ENCODE results near the gene LMO3.

Gene LMO3

GRCh38 chr12:16622338-16622737 is 16.4 kb upstream of the LMO3 start:
- Histone ChIP-seq H3K9ac (no peak overlapping the region), H3K27ac (no peak overlapping the region), H4K20me1 (ENCODE audit: insufficient read depth) (no peaks in the 10 kb centered on the region), H3K4me2 (no peak overlapping the region), H2AFZ (ENCODE audit: low read depth) (no peak overlapping the region), H3K4me3 (IDR thresholded peaks at IDR 0.05; ENCODE audit: insufficient read depth, low read depth, low read length) (no peak overlapping the region), H3K79me2 (ENCODE audit: insufficient read depth, low read depth) (no peaks in the 10 kb centered on the region), H3K27me3 (ENCODE audit: insufficient read depth, low read depth) (no peaks in the 10 kb centered on the region), H3K4me1 (ENCODE audit: low read depth, poor library complexity, severe bottlenecking) (peaks cover 13% of the 10 kb centered on the region), H3K36me3 (ENCODE audit: insufficient read depth) (no peaks in the 10 kb centered on the region)
- TF ChIP-seq CTCF (conservative IDR thresholded peaks at IDR 0.05; ENCODE audit: low read depth, low read length): no peak

- no peaks in the 10 kb centered on the region for H3K27me3 ChIP-seq (ENCODE audit: insufficient read depth, low read depth)
These were observed 13.6 kb upstream of the LMO3 start for GRCh38 chr12:16619537-16619936.

GRCh38 chr12:16618256-16618655 is 12.3 kb upstream of the LMO3 start:
- Histone ChIP-seq H3K4me3 (IDR thresholded peaks at IDR 0.05; ENCODE audit: insufficient read depth, low read depth, low read length) (no peak overlapping the region), H3K36me3 (ENCODE audit: insufficient read depth) (no peaks in the 10 kb centered on the region), H3K27me3 (ENCODE audit: insufficient read depth, low read depth) (no peaks in the 10 kb centered on the region), H3K27ac (no peak overlapping the region), H4K20me1 (ENCODE audit: insufficient read depth) (no peaks in the 10 kb centered on the region), H2AFZ (ENCODE audit: low read depth) (no peak overlapping the region), H3K79me2 (ENCODE audit: insufficient read depth, low read depth) (no peaks in the 10 kb centered on the region), H3K4me1 (ENCODE audit: low read depth, poor library complexity, severe bottlenecking) (no peaks in the 10 kb centered on the region), H3K9ac (no peak overlapping the region), H3K4me2 (no peak overlapping the region)
- TF ChIP-seq CTCF (conservative IDR thresholded peaks at IDR 0.05; ENCODE audit: low read depth, low read length): no peak

More at GRCh38 chr12:16619537-16619936, 13.6 kb upstream of the LMO3 start:
- Histone ChIP-seq H3K27ac (no peak overlapping the region), H3K4me2 (no peak overlapping the region), H2AFZ (ENCODE audit: low read depth) (no peak overlapping the region), H3K4me1 (ENCODE audit: low read depth, poor library complexity, severe bottlenecking) (no peaks in the 10 kb centered on the region), H3K9ac (no peak overlapping the region), H3K4me3 (IDR thresholded peaks at IDR 0.05; ENCODE audit: insufficient read depth, low read depth, low read length) (no peak overlapping the region), H3K79me2 (ENCODE audit: insufficient read depth, low read depth) (no peaks in the 10 kb centered on the region), H3K36me3 (ENCODE audit: insufficient read depth) (no peaks in the 10 kb centered on the region), H4K20me1 (ENCODE audit: insufficient read depth) (no peaks in the 10 kb centered on the region)
- no peak for TF ChIP-seq CTCF (conservative IDR thresholded peaks at IDR 0.05; ENCODE audit: low read depth, low read length)

GRCh38 chr12:16613199-16613598 is 7.2 kb upstream of the LMO3 start:
- peaks cover 14% of the 10 kb centered on the region for H3K4me1 ChIP-seq (ENCODE audit: low read depth, poor library complexity, severe bottlenecking)
- H4K20me1 ChIP-seq (ENCODE audit: insufficient read depth): no peaks in the 10 kb centered on the region
- no peak overlapping the region for H3K4me2 ChIP-seq
- no peaks in the 10 kb centered on the region for H3K79me2 ChIP-seq (ENCODE audit: insufficient read depth, low read depth)
- H3K36me3 ChIP-seq (ENCODE audit: insufficient read depth): no peaks in the 10 kb centered on the region
- no peak for TF ChIP-seq CTCF (conservative IDR thresholded peaks at IDR 0.05; ENCODE audit: low read depth, low read length)
- H3K27me3 ChIP-seq (ENCODE audit: insufficient read depth, low read depth): no peaks in the 10 kb centered on the region
- H2AFZ ChIP-seq (ENCODE audit: low read depth): no peak overlapping the region
- H3K4me3 ChIP-seq (IDR thresholded peaks at IDR 0.05; ENCODE audit: insufficient read depth, low read depth, low read length): no peak overlapping the region
- no peak overlapping the region for H3K9ac ChIP-seq
- H3K27ac ChIP-seq: no peak overlapping the region

Measured in KMS-11 (cell line).